ENCODE measurements around the gene SOS2. TPM values are rescaled to one million over a fixed set of nuclear protein-coding genes. Genes with fewer than 3 reads are reported as not detected.

Gene SOS2
- total RNA-seq, 3 donors from 2014 or later (not counting 1 experiment from before 2014, with no cell fraction given) = 64.7 to 82.2 (median 69.5) TPM

- H3K27ac Mint-ChIP-seq = no peak overlapping the region
- no peak overlapping the region for H3K4me3 Mint-ChIP-seq
- intact Hi-C loops (cut with micrococcal nuclease) = no loop called here
- Histone ChIP-seq H3K27me3 (ENCODE audit: control insufficient read depth, insufficient read depth, low read length) (no peaks in the 10 kb centered on the region), H3K9me3 (ENCODE audit: control insufficient read depth, insufficient read depth, low read length) (no peaks in the 10 kb centered on the region), H3K27ac (ENCODE audit: low read length) (no peak overlapping the region), H3K36me3 (ENCODE audit: control insufficient read depth, insufficient read depth, low read length) (no peaks in the 10 kb centered on the region), H3K4me3 (ENCODE audit: low read length) (no peak overlapping the region), H3K4me1 (ENCODE audit: control insufficient read depth, insufficient read depth, low read length) (no peaks in the 10 kb centered on the region)
- no peaks in the 10 kb centered on the region for H3K4me1 Mint-ChIP-seq
- no peaks in the 10 kb centered on the region for H3K27me3 Mint-ChIP-seq (ENCODE audit: low read depth in 2 of 2)
- H3K36me3 Mint-ChIP-seq = no peaks in the 10 kb centered on the region
- DNase-seq (no peak), ATAC-seq (no peak)
- no peak for TF ChIP-seq CTCF (IDR thresholded peaks at IDR 0.05)
- no peaks in the 10 kb centered on the region for H3K9me3 Mint-ChIP-seq
Measured at GRCh38 chr14:50265029-50265428, 33.7 kb upstream of the SOS2 start.

GRCh38 chr14:50263321-50263720, 31.9 kb upstream of the SOS2 start:
- ATAC-seq (no peak), DNase-seq (no peak)
- no peaks in the 10 kb centered on the region for H3K9me3 ChIP-seq (ENCODE audit: control insufficient read depth, insufficient read depth, low read length)
- intact Hi-C loops (cut with micrococcal nuclease) = no loop called here
- Mint-ChIP-seq H3K9me3 (no peaks in the 10 kb centered on the region), H3K36me3 (no peaks in the 10 kb centered on the region), H3K4me3 (no peak overlapping the region), H3K4me1 (no peaks in the 10 kb centered on the region), H3K27me3 (ENCODE audit: low read depth in 2 of 2) (no peaks in the 10 kb centered on the region), H3K27ac (no peak overlapping the region)
- H3K27me3 ChIP-seq (ENCODE audit: control insufficient read depth, insufficient read depth, low read length) = no peaks in the 10 kb centered on the region
- no peak for TF ChIP-seq CTCF (IDR thresholded peaks at IDR 0.05)
- no peak overlapping the region for H3K4me3 ChIP-seq (ENCODE audit: low read length)
- no peaks in the 10 kb centered on the region for H3K4me1 ChIP-seq (ENCODE audit: control insufficient read depth, insufficient read depth, low read length)
- no peak overlapping the region for H3K27ac ChIP-seq (ENCODE audit: low read length)
- 80% methylated on average over 4 of the region's 4 CpGs for WGBS (ENCODE audit: insufficient coverage)
- H3K36me3 ChIP-seq (ENCODE audit: control insufficient read depth, insufficient read depth, low read length) = no peaks in the 10 kb centered on the region

GRCh38 chr14:50262865-50263264, 31.5 kb upstream of the SOS2 start:
- no peak for TF ChIP-seq CTCF (IDR thresholded peaks at IDR 0.05)

GRCh38 chr14:50260511-50260910, 29.1 kb upstream of the SOS2 start:
- Histone ChIP-seq H3K36me3 (ENCODE audit: control insufficient read depth, insufficient read depth, low read length) (no peaks in the 10 kb centered on the region), H3K27me3 (ENCODE audit: control insufficient read depth, insufficient read depth, low read length) (no peaks in the 10 kb centered on the region), H3K9me3 (ENCODE audit: control insufficient read depth, insufficient read depth, low read length) (no peaks in the 10 kb centered on the region), H3K4me3 (ENCODE audit: low read length) (no peak overlapping the region), H3K27ac (ENCODE audit: low read length) (no peak overlapping the region), H3K4me1 (ENCODE audit: control insufficient read depth, insufficient read depth, low read length) (no peaks in the 10 kb centered on the region)
- DNase-seq = peak in 1 of 2 donors; percentile 59
- Mint-ChIP-seq H3K9me3 (no peaks in the 10 kb centered on the region), H3K4me1 (no peaks in the 10 kb centered on the region), H3K4me3 (no peak overlapping the region), H3K27ac (no peak overlapping the region), H3K27me3 (ENCODE audit: low read depth in 2 of 2) (no peaks in the 10 kb centered on the region), H3K36me3 (no peaks in the 10 kb centered on the region)
- peak; percentile 49 to 57 (median 53) for ATAC-seq
- WGBS (ENCODE audit: insufficient coverage) = 82% methylated on average over 2 of the region's 3 CpGs
- intact Hi-C loops (cut with micrococcal nuclease) = no loop called here
- peak; percentile 16 for TF ChIP-seq CTCF (IDR thresholded peaks at IDR 0.05)

More at GRCh38 chr14:50262865-50263264, 31.5 kb upstream of the SOS2 start:
- DNase-seq (no peak), ATAC-seq (no peak)
- H3K4me3 ChIP-seq (ENCODE audit: low read length) = no peak overlapping the region
- Mint-ChIP-seq H3K9me3 (no peaks in the 10 kb centered on the region), H3K36me3 (no peaks in the 10 kb centered on the region), H3K27me3 (ENCODE audit: low read depth in 2 of 2) (no peaks in the 10 kb centered on the region), H3K4me3 (no peak overlapping the region), H3K27ac (no peak overlapping the region), H3K4me1 (no peaks in the 10 kb centered on the region)
- no peaks in the 10 kb centered on the region for H3K9me3 ChIP-seq (ENCODE audit: control insufficient read depth, insufficient read depth, low read length)
- H3K4me1 ChIP-seq (ENCODE audit: control insufficient read depth, insufficient read depth, low read length) = no peaks in the 10 kb centered on the region
- no peaks in the 10 kb centered on the region for H3K36me3 ChIP-seq (ENCODE audit: control insufficient read depth, insufficient read depth, low read length)
- no peaks in the 10 kb centered on the region for H3K27me3 ChIP-seq (ENCODE audit: control insufficient read depth, insufficient read depth, low read length)
- no peak overlapping the region for H3K27ac ChIP-seq (ENCODE audit: low read length)
- WGBS (ENCODE audit: insufficient coverage) = 83% methylated on average over 1 of the region's 2 CpGs
- intact Hi-C loops (cut with micrococcal nuclease) = no loop called here

All from natural killer cell (primary cell).